Neuron (in vitro differentiated cells): ENCODE measurements around the gene DNAH8.

Source experiments
- H2AFZ ChIP-seq: one replicate; pipeline ENCODE4 v1.6.1; 2013; ENCODE audit warnings: low read depth, mild to moderate bottlenecking, inconsistent platforms, low read length, moderate library complexity
- H3K27me3 ChIP-seq: one replicate; pipeline ENCODE4 v1.6.1; 2013; ENCODE audit warnings: low read length; ENCODE audit not compliant: insufficient read depth
- H3K36me3 ChIP-seq: one replicate; pipeline ENCODE4 v1.6.1; 2013; ENCODE audit warnings: low read length; ENCODE audit not compliant: insufficient read depth
- H3K4me1 ChIP-seq: one replicate; pipeline ENCODE4 v1.6.1; 2013; ENCODE audit warnings: low read length; ENCODE audit not compliant: insufficient read depth
- H3K4me3 ChIP-seq: 2 replicates; pipeline ENCODE4 v1.5.1; 2013; ENCODE audit warnings: mild to moderate bottlenecking, low read length, moderate library complexity
- H3K9me3 ChIP-seq: one replicate; pipeline ENCODE4 v1.6.1; 2013; ENCODE audit warnings: low read length

The DNAH8 gene

GRCh38 chr6:39018103-39018502 is 303.0 kb downstream of the DNAH8 start:
- Histone ChIP-seq H3K4me3 (no peak overlapping the region), H2AFZ (no peak overlapping the region), H3K4me1 (no peaks in the 10 kb centered on the region), H3K9me3 (no peaks in the 10 kb centered on the region), H3K27me3 (no peaks in the 10 kb centered on the region), H3K36me3 (no peaks in the 10 kb centered on the region)

GRCh38 chr6:39020136-39020535 is 305.0 kb downstream of the DNAH8 start:
- no peak overlapping the region for H2AFZ ChIP-seq
- H3K27me3 ChIP-seq = no peaks in the 10 kb centered on the region
- H3K4me3 ChIP-seq = no peak overlapping the region
- H3K4me1 ChIP-seq = no peaks in the 10 kb centered on the region
- no peaks in the 10 kb centered on the region for H3K36me3 ChIP-seq
- no peaks in the 10 kb centered on the region for H3K9me3 ChIP-seq

DNA sequence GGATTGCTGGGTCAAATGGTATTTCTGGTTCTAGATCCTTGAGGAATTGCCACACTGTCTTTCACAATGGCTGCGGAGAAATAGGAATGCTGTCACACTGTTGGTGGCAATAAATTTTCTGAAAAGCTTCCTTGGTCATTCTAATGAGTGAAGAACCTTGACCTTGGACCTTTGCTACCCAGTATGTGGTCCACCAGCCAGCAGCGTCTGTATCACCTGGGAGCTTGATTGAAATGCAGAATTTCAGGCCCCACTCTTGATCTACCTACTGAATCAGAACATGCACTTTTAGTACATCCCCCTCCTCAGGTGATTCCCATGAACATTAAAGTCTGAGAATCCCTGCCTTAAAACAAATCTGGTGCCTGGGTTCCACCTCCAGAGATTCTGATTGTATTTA is 305.9 kb downstream of the DNAH8 start:
- Histone ChIP-seq H3K4me1 (no peaks in the 10 kb centered on the region), H3K4me3 (no peak overlapping the region), H3K36me3 (no peaks in the 10 kb centered on the region), H3K9me3 (no peaks in the 10 kb centered on the region), H2AFZ (no peak overlapping the region), H3K27me3 (no peaks in the 10 kb centered on the region)

- H3K4me1 ChIP-seq = no peaks in the 10 kb centered on the region
- no peak overlapping the region for H2AFZ ChIP-seq
- H3K36me3 ChIP-seq = no peaks in the 10 kb centered on the region
- H3K4me3 ChIP-seq = no peak overlapping the region
- no peaks in the 10 kb centered on the region for H3K9me3 ChIP-seq
- no peaks in the 10 kb centered on the region for H3K27me3 ChIP-seq
These were observed 306.7 kb downstream of the DNAH8 start for GRCh38 chr6:39021779-39022178.

DNA sequence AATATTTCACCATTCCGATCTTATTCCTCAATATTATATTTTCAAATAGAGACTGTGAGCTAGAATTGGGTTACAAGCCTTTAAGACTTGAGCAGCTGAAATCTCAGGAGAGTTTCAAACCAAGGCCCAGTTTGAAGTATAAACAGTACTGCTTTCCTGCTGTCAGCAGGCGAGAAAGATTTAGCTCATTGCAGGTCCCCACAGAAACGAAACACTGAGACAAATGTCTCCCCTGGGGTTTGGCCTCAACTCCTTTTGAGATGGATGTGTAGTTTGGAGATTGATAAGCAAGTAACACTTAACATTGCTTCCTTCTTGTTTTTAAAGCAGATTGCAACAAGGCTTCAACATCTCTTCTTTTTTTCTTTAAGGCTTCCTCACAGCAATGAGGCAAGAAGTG is 311.1 kb downstream of the DNAH8 start:
- Histone ChIP-seq H3K27me3 (no peaks in the 10 kb centered on the region), H3K36me3 (no peaks in the 10 kb centered on the region), H3K4me1 (no peaks in the 10 kb centered on the region), H3K9me3 (no peaks in the 10 kb centered on the region), H3K4me3 (no peak overlapping the region), H2AFZ (no peak overlapping the region)

DNA sequence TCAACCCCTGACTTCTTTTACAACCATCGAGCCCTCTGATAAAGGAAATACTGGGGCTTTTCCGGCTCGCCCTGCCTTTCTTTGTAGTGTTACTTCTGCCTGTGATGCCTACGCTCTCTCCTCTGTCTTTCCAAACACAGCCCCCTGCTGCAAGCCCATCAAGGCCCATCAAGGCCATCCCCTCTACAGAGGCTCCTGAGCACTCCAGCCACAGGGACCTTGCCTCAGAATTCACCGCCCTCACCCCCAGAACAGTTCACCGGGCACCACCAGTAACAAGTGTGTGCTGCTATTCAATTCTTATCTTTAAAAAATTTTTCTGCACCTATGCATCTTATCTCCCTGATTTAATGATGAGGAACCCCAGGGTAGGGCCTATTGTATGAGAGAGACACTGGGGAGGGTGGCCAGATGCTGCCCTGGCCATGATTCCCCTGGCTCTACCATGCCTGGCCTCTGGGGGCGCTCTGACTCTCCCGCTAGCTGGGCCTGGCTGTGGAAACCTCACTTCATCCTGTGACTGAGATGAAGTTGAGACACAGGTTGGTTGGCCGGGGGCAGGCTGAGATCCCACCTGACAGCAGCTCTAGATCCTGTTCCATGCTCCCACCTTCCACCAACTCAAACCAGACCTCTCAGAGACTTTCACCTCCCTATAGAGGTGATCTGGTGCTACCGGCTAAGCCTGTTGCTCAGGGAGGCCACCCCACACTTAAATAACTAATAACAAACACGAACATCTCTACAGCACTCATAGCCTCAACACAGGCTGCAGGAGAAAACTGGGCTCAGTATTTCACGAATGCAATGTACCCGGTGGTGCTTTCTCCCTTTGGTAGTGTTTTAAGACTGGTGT is 314.3 kb downstream of the DNAH8 start:
- Histone ChIP-seq H3K9me3 (no peaks in the 10 kb centered on the region), H3K4me3 (no peak overlapping the region), H3K27me3 (no peaks in the 10 kb centered on the region), H2AFZ (no peak overlapping the region), H3K4me1 (no peaks in the 10 kb centered on the region), H3K36me3 (no peaks in the 10 kb centered on the region)

DNA sequence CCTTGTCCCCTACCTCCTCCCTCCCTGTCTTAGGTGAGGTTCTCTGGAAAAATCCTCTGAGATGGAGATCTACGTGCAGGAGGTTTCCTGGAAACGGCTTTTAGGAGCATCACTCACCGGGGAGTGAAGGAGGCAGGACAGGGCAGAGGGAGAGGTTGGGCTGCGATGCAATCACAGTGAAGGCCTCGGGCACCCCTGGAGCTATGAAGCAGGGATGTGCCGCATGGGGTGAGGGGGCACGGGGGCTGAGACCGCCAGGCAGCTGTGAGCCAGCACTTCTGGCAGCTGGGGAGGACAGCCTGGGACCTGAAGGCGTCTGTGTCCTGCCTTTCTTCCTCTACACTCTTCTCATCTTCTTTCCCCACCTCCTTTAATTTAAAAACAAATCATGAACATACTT is 320.6 kb downstream of the DNAH8 start:
- no peak overlapping the region for H2AFZ ChIP-seq
- peaks cover 14% of the 10 kb centered on the region for H3K27me3 ChIP-seq

GRCh38 chr6:39037082-39037508 is 322.0 kb downstream of the DNAH8 start:
- H3K9me3 ChIP-seq = no peaks in the 10 kb centered on the region
- H3K4me3 ChIP-seq = no peak overlapping the region
- H3K36me3 ChIP-seq = no peaks in the 10 kb centered on the region
- H2AFZ ChIP-seq = no peak overlapping the region
- H3K4me1 ChIP-seq = peaks cover 12% of the 10 kb centered on the region
- peaks cover 17% of the 10 kb centered on the region for H3K27me3 ChIP-seq

More for the DNA sequence above, 320.6 kb downstream of the DNAH8 start:
- peaks cover 12% of the 10 kb centered on the region for H3K4me1 ChIP-seq
- H3K36me3 ChIP-seq = no peaks in the 10 kb centered on the region
- H3K9me3 ChIP-seq = no peaks in the 10 kb centered on the region
- no peak overlapping the region for H3K4me3 ChIP-seq

GRCh38 chr6:39037707-39038106 is 322.6 kb downstream of the DNAH8 start:
- Histone ChIP-seq H2AFZ (no peak overlapping the region), H3K36me3 (no peaks in the 10 kb centered on the region), H3K4me3 (no peak overlapping the region), H3K4me1 (peaks cover 12% of the 10 kb centered on the region), H3K27me3 (peaks cover 17% of the 10 kb centered on the region), H3K9me3 (no peaks in the 10 kb centered on the region)

- H3K27me3 ChIP-seq = peaks cover 20% of the 10 kb centered on the region
- H3K4me1 ChIP-seq = peaks cover 12% of the 10 kb centered on the region
- no peak overlapping the region for H2AFZ ChIP-seq
- H3K9me3 ChIP-seq = no peaks in the 10 kb centered on the region
- no peaks in the 10 kb centered on the region for H3K36me3 ChIP-seq
- no peak overlapping the region for H3K4me3 ChIP-seq
These were observed 325.1 kb downstream of the DNAH8 start for GRCh38 chr6:39040080-39040673.

- Histone ChIP-seq H3K4me3 (no peak overlapping the region), H3K9me3 (no peaks in the 10 kb centered on the region), H3K4me1 (peaks cover 12% of the 10 kb centered on the region), H2AFZ (no peak overlapping the region), H3K36me3 (no peaks in the 10 kb centered on the region), H3K27me3 (peaks cover 20% of the 10 kb centered on the region)
These were observed 326.0 kb downstream of the DNAH8 start for GRCh38 chr6:39041072-39041471.

- Histone ChIP-seq H3K9me3 (no peaks in the 10 kb centered on the region), H3K4me3 (no peak overlapping the region), H3K36me3 (no peaks in the 10 kb centered on the region), H2AFZ (no peak overlapping the region), H3K27me3 (peaks cover 36% of the 10 kb centered on the region), H3K4me1 (no peaks in the 10 kb centered on the region)
These were observed 328.7 kb downstream of the DNAH8 start for GRCh38 chr6:39043776-39044175.

DNA sequence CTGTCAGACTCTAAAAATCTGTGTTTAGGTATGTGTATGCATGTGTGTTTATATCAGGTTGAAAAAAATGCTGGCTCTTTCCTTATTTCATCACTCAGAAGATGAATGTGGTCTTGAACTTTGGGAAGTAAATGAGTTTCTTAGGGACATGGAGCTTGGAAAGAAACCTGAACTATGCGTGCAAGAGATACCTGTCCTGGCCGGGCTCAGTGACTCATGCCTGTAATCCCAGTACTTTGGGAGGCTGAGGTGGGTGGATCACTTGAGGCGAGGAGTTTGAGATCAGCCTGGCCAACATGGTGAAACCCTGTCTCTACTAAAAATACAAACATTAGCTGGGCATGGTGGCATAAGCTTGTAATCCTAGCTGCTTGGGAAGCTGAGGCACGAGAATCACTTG is 329.1 kb downstream of the DNAH8 start:
- no peak overlapping the region for H3K4me3 ChIP-seq
- no peak overlapping the region for H2AFZ ChIP-seq
- no peaks in the 10 kb centered on the region for H3K4me1 ChIP-seq
- H3K36me3 ChIP-seq = no peaks in the 10 kb centered on the region
- no peaks in the 10 kb centered on the region for H3K9me3 ChIP-seq
- peaks cover 40% of the 10 kb centered on the region for H3K27me3 ChIP-seq
